HCT116 (cell line): ENCODE measurements around the gene TBCD. TPM values are rescaled to one million over a fixed set of nuclear protein-coding genes. Genes with fewer than 3 reads are reported as not detected.

Experiments
- ATAC-seq: fragments of 200-7000 bp; cut with Tn5 transposase; 2 replicates; pipeline ENCODE4 v1.9.1; 2020; ENCODE audit warnings: mild to moderate bottlenecking, moderate library complexity
- BruUV-seq: library from RNA; stranded (reverse); fragments of 400-500 nt; replicated peaks from 2 replicates; lab custom pipeline; 2021; lab: Mats Ljungman, UMichigan
- CTCF ChIA-PET: fragments of 300-600 bp; sonication (Branson Sonifier 250); formaldehyde crosslinking; loops from one replicate; lab custom pipeline; 2021; ENCODE audit warnings: antibody characterized with exemption; lab: Charles Lee
- POLR2A ChIA-PET: fragments of 300-600, 350-600 bp; sonication (Branson Sonifier 250); formaldehyde crosslinking; loops from one replicate; lab custom pipeline; 2021; ENCODE audit warnings: antibody characterized with exemption; lab: Charles Lee
- RAD21 ChIA-PET, 2 experiments: fragments of 300-600 bp; sonication (Branson Sonifier 250); formaldehyde crosslinking; loops; one replicate each; lab custom pipeline; 2023; ENCODE audit warnings: low total read pairs in 2 of 2; ENCODE audit not compliant: uncharacterized antibody in 2 of 2, unreplicated experiment in 2 of 2, low non-redundant PET in 1 of 2; lab: Charles Lee
- DNase-seq: peaks from one replicate; pipeline ENCODE4 v3.0.0-alpha.2; 2010; ENCODE audit warnings: low read depth, low spot score
- H2AFZ ChIP-seq: fragments of 200-600 bp; shearing (Covaris generic), sonication (generic); 2 replicates; pipeline ENCODE4 v1.6.1; 2017; ENCODE audit warnings: low read depth, mixed run types, mixed read lengths, antibody characterized with exemption, low read length; ENCODE audit not compliant: poor library complexity, severe bottlenecking
- H3K27ac ChIP-seq: 2 replicates; pipeline ENCODE4 v1.5.1; 2012; ENCODE audit warnings: low read depth, low read length
- H3K27me3 ChIP-seq: fragments of 200-600 bp; sonication (generic); 2 replicates; pipeline ENCODE4 v1.6.1; 2016; ENCODE audit warnings: mixed run types, low read length, mixed read lengths; ENCODE audit not compliant: insufficient read depth
- H3K36me3 ChIP-seq, 2 experiments: fragments of 200-500 bp in 1 of 2; fragments of 200-600 bp in 1 of 2; sonication (Bioruptor generic) in 1 of 2; sonication (generic) in 1 of 2; 2 replicates each; pipeline versions ENCODE4 v1.5.1 to v1.6.1; 2014 to 2016; ENCODE audit warnings: low read length in 2 of 2, inconsistent platforms in 1 of 2, mixed read lengths in 1 of 2, mixed run types in 1 of 2; ENCODE audit not compliant: insufficient read depth in 2 of 2, control insufficient read depth in 1 of 2
- H3K4me1 ChIP-seq, 2 experiments: fragments of 200-600 bp in 1 of 2; sonication (generic) in 1 of 2; 2 replicates each; pipeline versions ENCODE4 v1.5.1 to v1.6.1; 2012 to 2017; ENCODE audit warnings: low read length in 2 of 2, inconsistent platforms in 1 of 2, mild to moderate bottlenecking in 1 of 2, mixed read lengths in 1 of 2, mixed run types in 1 of 2, moderate library complexity in 1 of 2; ENCODE audit not compliant: insufficient read depth in 2 of 2, control insufficient read depth in 1 of 2
- H3K4me2 ChIP-seq: fragments of 200-600 bp; sonication (generic); 2 replicates; pipeline ENCODE4 v1.6.1; 2017; ENCODE audit warnings: mixed run types, low read length, mixed read lengths
- H3K4me3 ChIP-seq, 2 experiments: fragments of 200-600 bp in 1 of 2; sonication (generic) in 1 of 2; replicated peaks in 1 of 2; 2 replicates each; pipeline ENCODE4 v1.5.1; 2011 to 2016; ENCODE audit warnings: low read length in 2 of 2, control low read depth in 1 of 2, low read depth in 1 of 2, mild to moderate bottlenecking in 1 of 2, mixed read lengths in 1 of 2, mixed run types in 1 of 2
- H3K79me2 ChIP-seq: fragments of 200-600 bp; sonication (generic); 2 replicates; pipeline ENCODE4 v1.6.1; 2017; ENCODE audit warnings: mild to moderate bottlenecking, mixed run types, low read length, moderate library complexity, mixed read lengths; ENCODE audit not compliant: insufficient read depth
- H3K9ac ChIP-seq: fragments of 200-600 bp; sonication (generic); 2 replicates; pipeline ENCODE4 v1.6.1; 2016; ENCODE audit warnings: low read length, mixed read lengths
- H3K9me2 ChIP-seq: fragments of 200-600 bp; sonication (generic), shearing (Covaris generic); 2 replicates; pipeline ENCODE4 v1.6.1; 2017; ENCODE audit warnings: mixed run types, mild to moderate bottlenecking, moderate library complexity; ENCODE audit not compliant: insufficient read depth
- H3K9me3 ChIP-seq, 2 experiments: fragments of 200-500 bp in 1 of 2; fragments of 200-600 bp in 1 of 2; sonication (Bioruptor generic) in 1 of 2; sonication (generic) in 1 of 2; 2 replicates each; pipeline ENCODE4 v1.6.1; 2014 to 2017; ENCODE audit warnings: low read length in 2 of 2, mixed read lengths in 2 of 2, inconsistent platforms in 1 of 2, low read depth in 1 of 2, mild to moderate bottlenecking in 1 of 2, mixed run types in 1 of 2, moderate library complexity in 1 of 2; ENCODE audit not compliant: control insufficient read depth in 1 of 2, insufficient read depth in 1 of 2
- H4K20me1 ChIP-seq: fragments of 200-600 bp; sonication (generic), shearing (Covaris generic); 2 replicates; pipeline ENCODE4 v1.6.1; 2017; ENCODE audit warnings: mixed run types, mild to moderate bottlenecking, moderate library complexity; ENCODE audit not compliant: insufficient read depth
- ATF3 ChIP-seq: IDR thresholded peaks from 2 replicates; pipeline ENCODE4 v1.6.1; 2012
- CEBPB ChIP-seq: IDR thresholded peaks from 2 replicates; pipeline ENCODE4 v1.6.1; 2012; ENCODE audit warnings: low read depth
- EZH2 ChIP-seq: fragments of 200-600 bp; sonication (generic); IDR thresholded peaks from 2 replicates; pipeline ENCODE4 v1.6.1; 2017; ENCODE audit warnings: antibody characterized with exemption, mixed run types
- EZH2phosphoT487 ChIP-seq: fragments of 200-600 bp; IDR thresholded peaks from 2 replicates; pipeline ENCODE4 v1.6.1; 2018; ENCODE audit warnings: antibody characterized with exemption, borderline replicate concordance
- JUND ChIP-seq: IDR thresholded peaks from 2 replicates; pipeline ENCODE4 v1.6.1; 2012
- MAX ChIP-seq: IDR thresholded peaks from 2 replicates; pipeline ENCODE4 v1.6.1; 2012
- POLR2A ChIP-seq: IDR thresholded peaks from 2 replicates; pipeline ENCODE4 v1.7.0; 2011; ENCODE audit warnings: borderline replicate concordance; ENCODE audit not compliant: insufficient read depth, insufficient read length; ENCODE audit errors: extremely low read depth
- SIN3A ChIP-seq: IDR thresholded peaks from 2 replicates; pipeline ENCODE4 v1.6.1; 2012; ENCODE audit warnings: low read depth
- SP1 ChIP-seq: IDR thresholded peaks from 2 replicates; pipeline ENCODE4 v1.6.1; 2012; ENCODE audit warnings: low read depth
- TCF7L2 ChIP-seq: IDR thresholded peaks from 2 replicates; pipeline ENCODE4 v1.7.0; 2011; ENCODE audit warnings: borderline replicate concordance, inconsistent platforms; ENCODE audit not compliant: insufficient read depth, insufficient read length; ENCODE audit errors: extremely low read depth
- YY1 ChIP-seq: IDR thresholded peaks from 2 replicates; pipeline ENCODE4 v1.6.1; 2011; ENCODE audit warnings: low read length, low read depth, moderate library complexity, mild to moderate bottlenecking; ENCODE audit not compliant: insufficient replicate concordance; ENCODE audit errors: extremely low read depth
- ZBTB33 ChIP-seq: IDR thresholded peaks from 2 replicates; pipeline ENCODE4 v1.6.1; 2011; ENCODE audit warnings: mild to moderate bottlenecking, low read length, moderate library complexity; ENCODE audit not compliant: insufficient replicate concordance; ENCODE audit errors: extremely low read depth
- ZFX ChIP-seq: fragments of 450-650 bp; IDR thresholded peaks from 2 replicates; pipeline ENCODE4 v1.6.1; 2017
- ZNF274 ChIP-seq: fragments of 200-500 bp; sonication (Bioruptor generic); IDR thresholded peaks from 2 replicates; pipeline ENCODE4 v1.6.1; 2014; ENCODE audit warnings: mild to moderate bottlenecking, low read depth, low read length, inconsistent platforms
- intact Hi-C: fragments of 100-400 bp; cut with micrococcal nuclease; formaldehyde crosslinking; loops from 2 replicates; pipeline ENCODE4 v1.10.0; 2022
- total RNA-seq: library from RNA; stranded (reverse); gene quantifications from one replicate; pipeline ENCODE4 v1.2.1, GENCODE V29; 2021; ENCODE audit not compliant: unreplicated experiment
- TF ChIP-seq, protein P1 (sequence below), 3 experiments: fragments of 200-600 bp in 1 of 3; sonication (generic) in 1 of 3; IDR thresholded peaks in 2 of 3; conservative IDR thresholded peaks in 1 of 3; 2 replicates each; pipeline ENCODE4 v1.5.1; 2012 to 2017; ENCODE audit warnings: low read depth in 2 of 3, low read length in 2 of 3, antibody characterized with exemption in 1 of 3, borderline replicate concordance in 1 of 3, control low read depth in 1 of 3, mild to moderate bottlenecking in 1 of 3, mixed read lengths in 1 of 3, mixed run types in 1 of 3, moderate library complexity in 1 of 3; ENCODE audit not compliant: insufficient read depth in 1 of 3

The TBCD gene
- total RNA-seq, 1 experiment from 2014 or later = 152 TPM

- Histone ChIP-seq H3K79me2 (peaks cover 8% of the 10 kb centered on the region; the same call in 1 of the 2 replicates), H3K9me3 (peaks cover 9% of the 10 kb centered on the region in 2 experiments; a peak in 3 of 4 replicates), H4K20me1 (no peaks in the 10 kb centered on the region), H3K4me1 (no peaks in the 10 kb centered on the region), H3K27ac (no peak overlapping the region), H3K9ac (no peak overlapping the region), H3K4me2 (no peak overlapping the region), H3K9me2 (no peaks in the 10 kb centered on the region), H3K4me3 (no peak overlapping the region), H3K27me3 (no peaks in the 10 kb centered on the region), H2AFZ (no peak overlapping the region), H3K36me3 (peaks cover 6 to 51% of the 10 kb centered on the region in 2 experiments)
- ChIA-PET RAD21 (no interaction called here), POLR2A (no interaction called here), CTCF (no interaction called here)
- no TSS peak for BruUV-seq
- TF ChIP-seq EZH2 (no peak), ATF3 (no peak), ZBTB33 (no peak), SP1 (no peak), MAX (no peak), TCF7L2 (no peak), EZH2phosphoT487 (no peak), CEBPB (no peak), POLR2A (no peak), YY1 (no peak), ZNF274 (no peak), JUND (no peak), SIN3A (no peak), ZFX (no peak)
- TF ChIP-seq, protein P1, sequence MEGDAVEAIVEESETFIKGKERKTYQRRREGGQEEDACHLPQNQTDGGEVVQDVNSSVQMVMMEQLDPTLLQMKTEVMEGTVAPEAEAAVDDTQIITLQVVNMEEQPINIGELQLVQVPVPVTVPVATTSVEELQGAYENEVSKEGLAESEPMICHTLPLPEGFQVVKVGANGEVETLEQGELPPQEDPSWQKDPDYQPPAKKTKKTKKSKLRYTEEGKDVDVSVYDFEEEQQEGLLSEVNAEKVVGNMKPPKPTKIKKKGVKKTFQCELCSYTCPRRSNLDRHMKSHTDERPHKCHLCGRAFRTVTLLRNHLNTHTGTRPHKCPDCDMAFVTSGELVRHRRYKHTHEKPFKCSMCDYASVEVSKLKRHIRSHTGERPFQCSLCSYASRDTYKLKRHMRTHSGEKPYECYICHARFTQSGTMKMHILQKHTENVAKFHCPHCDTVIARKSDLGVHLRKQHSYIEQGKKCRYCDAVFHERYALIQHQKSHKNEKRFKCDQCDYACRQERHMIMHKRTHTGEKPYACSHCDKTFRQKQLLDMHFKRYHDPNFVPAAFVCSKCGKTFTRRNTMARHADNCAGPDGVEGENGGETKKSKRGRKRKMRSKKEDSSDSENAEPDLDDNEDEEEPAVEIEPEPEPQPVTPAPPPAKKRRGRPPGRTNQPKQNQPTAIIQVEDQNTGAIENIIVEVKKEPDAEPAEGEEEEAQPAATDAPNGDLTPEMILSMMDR (IDR thresholded peaks at IDR 0.05 in 2 of 3, conservative IDR thresholded peaks at IDR 0.05 in 1 of 3; ENCODE audit: borderline replicate concordance in 1 of 3, insufficient read depth in 1 of 3, low read depth in 2 of 3, low read length in 2 of 3) = no peak
- intact Hi-C loops = no loop called here
- ATAC-seq (no peak), DNase-seq (no peak)
Observed at GRCh38 chr17:82814834-82815233, 63.0 kb downstream of the TBCD start.
